Fibroblast of the conjunctiva (primary cell): ENCODE measurements around the gene TK2.
"Not testable (repeated sequence)": the region's sequence is repeated elsewhere in the genome, so short reads cannot be mapped to it uniquely, and the experiment has no call there.

ENCODE experiments used
- DNase-seq: peaks from one replicate; pipeline ENCODE4 v3.0.0-alpha.2; 2010; ENCODE audit warnings: low read depth

The TK2 gene

DNA sequence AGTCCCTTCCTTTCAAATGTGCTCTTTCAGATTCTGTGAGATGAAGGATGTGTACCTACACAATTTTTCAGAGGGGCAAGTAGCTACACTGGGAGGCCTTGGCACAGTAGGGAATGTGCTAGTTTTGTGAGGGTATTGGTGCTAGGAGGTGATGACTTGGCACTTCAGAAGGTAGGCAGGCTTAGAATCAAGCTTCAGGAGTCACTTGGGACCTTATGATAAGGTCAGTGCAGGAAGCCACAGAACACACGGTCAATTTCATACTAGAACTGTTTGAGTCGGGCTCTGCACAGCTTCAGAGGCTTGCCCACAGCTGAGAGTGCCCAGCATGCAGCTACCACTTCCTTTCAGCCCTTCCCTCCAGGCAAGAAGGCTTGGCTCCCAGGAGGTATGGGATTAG, 22.4 kb upstream of the TK2 start:
- DNase-seq = no peak

DNA sequence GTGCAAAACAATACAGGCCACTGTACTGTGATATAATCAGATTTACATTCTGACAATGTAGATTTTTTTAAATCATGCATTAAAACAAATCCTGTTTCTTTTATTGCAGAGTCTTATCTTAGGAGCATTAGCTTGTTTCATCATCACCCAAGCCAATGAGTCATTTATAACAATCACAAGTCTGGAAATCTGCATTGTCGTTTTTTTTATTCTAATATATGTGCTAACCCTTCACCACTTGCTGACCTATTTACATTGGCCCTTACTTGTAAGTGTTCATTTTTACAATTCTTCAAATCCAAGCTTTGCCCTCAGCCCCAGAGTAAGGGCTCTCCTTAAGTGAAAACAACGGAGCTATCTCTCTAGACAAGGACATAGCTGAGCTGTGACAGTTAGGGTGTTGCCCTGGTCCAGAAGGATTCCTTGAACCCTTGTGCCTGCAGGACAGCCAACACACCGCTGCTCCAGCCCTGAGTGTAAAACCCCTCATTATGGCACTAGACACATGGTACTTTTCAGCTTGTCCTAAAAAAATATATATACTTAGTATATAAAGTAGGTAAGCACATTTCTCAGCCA, 20.0 kb upstream of the TK2 start:
- DNase-seq = peak; percentile 49

GRCh38 chr16:66569131-66569530, 19.2 kb upstream of the TK2 start:
- DNase-seq = no peak

- DNase-seq = no peak
These were observed 18.4 kb upstream of the TK2 start for GRCh38 chr16:66568355-66568754.

DNA sequence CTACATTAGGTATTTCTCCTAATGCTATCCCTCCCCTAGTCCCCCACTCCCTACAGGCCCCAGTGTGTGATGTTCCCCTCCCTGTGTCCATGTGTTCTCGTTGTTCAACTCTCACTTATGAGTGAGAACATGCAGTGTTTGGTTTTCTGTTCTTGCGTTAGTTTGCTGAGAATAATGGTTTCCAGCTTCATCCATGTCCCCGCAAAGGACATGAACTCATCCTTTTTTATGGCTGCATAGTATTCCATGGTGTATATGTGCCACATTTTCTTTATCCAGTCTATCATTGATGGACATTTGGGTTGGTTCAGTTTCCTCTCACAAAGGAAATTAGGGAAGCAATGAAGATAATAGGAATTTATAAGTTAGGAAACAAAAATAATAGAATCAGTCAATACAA, 17.3 kb upstream of the TK2 start:
- not testable (repeated sequence) for DNase-seq

- DNase-seq = no peak
These were observed 16.4 kb upstream of the TK2 start, which contains the start of gene CMTM1 for GRCh38 chr16:66566051-66566901. CMTM1 (plus strand) TSS chr16:66566439; CDS start chr16:66566514, 75 bp downstream.

DNA sequence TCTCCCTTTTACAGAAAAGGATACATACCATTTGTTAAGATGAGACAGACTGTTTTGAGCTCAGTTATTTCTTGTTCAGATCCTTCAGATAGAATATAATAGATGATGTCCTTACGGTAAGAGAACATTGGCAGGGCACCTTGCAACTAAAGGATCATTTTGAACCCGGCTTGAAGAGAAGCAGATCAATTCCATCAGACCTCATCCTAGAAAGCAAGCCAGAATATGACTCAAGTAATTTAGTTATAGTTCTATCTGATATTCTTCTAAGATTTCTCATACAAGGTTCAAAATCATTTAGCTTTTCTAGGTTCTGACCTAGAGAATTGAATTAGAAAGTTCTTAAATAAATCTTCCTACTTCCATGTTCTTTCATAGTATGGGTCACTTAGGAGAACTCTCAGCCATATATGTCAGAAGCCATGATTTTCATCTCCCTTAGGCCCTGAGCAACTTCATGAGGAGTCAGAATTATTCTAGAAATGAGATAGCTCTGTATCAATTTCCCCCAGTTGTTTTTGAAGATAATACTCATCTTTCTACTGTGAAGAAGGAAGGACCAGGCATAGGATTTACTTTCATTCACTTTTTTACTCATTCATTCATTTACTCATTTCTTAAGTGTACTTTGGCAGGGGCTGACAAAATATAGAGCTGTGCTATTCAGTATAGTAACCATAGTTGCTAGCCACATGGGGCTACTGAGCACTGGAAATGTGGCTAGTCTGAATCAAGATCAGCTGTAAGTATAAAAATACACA, 13.8 kb upstream of the TK2 start:
- no peak for DNase-seq

- DNase-seq = no peak
These were observed 13.1 kb upstream of the TK2 start for GRCh38 chr16:66562986-66563385.

DNA sequence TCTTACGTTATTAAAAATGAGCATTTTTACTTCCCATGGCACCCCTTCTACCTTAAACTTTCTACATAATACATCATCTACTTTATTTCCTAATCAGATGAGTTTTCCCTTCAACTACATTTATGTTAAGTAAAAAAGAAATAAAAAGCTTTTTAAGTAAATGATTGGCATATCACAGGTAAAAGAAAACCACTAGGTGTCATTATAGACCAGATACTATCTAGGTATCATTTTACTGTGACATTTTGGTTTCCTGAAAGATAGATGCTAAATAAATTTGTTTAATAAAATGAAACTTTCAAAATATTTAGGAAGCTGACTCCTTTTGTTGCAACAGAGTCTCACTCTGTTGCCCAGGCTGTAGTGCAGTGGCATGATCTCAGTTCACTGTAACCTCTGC, 12.5 kb upstream of the TK2 start:
- no peak for DNase-seq

- DNase-seq = no peak
These were observed 11.6 kb upstream of the TK2 start for GRCh38 chr16:66561381-66562080.

DNA sequence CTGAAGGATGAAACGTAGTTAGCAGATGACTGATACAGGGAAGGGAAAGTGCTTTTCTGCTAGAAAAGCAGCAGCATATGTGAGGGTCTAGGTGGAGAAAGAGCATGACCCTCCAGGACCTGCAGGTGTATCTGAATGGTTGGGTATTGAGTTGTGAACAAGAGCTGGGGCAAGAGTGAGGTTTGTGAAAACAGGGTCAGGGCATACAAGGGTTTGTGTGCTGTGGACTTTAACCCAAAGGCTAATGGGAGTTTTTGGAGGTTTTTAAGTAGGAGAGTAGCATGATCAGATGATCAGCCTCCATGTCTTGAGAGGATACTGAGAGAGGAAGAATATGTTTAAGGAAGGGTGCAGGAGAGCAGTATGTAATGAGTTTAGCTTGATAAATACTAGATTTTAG, 10.2 kb upstream of the TK2 start:
- DNase-seq = no peak

- DNase-seq = no peak
These were observed 4.6 kb upstream of the TK2 start for GRCh38 chr16:66554495-66554894.

- no peak for DNase-seq
These were observed 4.1 kb upstream of the TK2 start for GRCh38 chr16:66554021-66554420.

- no peak for DNase-seq
These were observed 3.3 kb upstream of the TK2 start for GRCh38 chr16:66553223-66553622.

DNA sequence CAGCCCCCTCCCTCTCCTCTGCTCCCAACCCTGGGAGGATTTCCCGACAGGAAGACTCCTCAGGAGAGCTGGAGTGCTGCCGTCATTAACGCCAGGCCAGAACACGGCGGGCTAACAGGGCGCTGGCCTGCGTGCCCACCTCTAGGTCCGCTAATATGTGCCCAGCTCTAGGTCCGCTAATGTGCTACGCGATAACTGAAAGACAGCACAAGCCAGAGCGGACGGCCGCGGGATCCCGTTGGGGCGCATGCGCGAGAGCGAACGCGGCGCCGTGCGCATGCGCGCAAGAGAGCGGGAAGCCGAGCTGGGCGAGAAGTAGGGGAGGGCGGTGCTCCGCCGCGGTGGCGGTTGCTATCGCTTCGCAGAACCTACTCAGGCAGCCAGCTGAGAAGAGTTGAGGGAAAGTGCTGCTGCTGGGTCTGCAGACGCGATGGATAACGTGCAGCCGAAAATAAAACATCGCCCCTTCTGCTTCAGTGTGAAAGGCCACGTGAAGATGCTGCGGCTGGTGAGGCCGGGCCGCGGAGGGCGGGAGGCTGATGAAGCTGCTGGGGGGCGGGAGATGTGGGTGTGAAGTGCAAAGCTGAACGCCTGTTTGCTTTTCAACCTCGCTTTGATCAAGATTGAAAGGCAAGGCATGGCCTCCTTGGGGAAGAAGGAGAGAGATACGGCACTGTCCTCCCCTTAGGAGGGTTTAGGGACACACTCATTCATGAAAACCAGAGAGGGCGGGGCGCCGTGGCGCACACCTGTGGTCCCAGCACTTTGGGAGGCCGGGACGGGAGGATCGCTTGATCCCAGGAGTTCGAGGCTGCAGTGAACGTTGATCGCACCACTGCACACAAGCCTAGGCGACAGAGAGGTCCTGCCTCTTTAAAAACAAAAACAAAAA, 2.6 kb upstream of the TK2 start, which contains the start of gene CKLF:
TSS of gene CKLF (plus strand) at position 291 of the 892 bp plus-strand sequence. CDS start at position 431, 140 bp downstream.
- DNase-seq = peak; percentile 76

DNA sequence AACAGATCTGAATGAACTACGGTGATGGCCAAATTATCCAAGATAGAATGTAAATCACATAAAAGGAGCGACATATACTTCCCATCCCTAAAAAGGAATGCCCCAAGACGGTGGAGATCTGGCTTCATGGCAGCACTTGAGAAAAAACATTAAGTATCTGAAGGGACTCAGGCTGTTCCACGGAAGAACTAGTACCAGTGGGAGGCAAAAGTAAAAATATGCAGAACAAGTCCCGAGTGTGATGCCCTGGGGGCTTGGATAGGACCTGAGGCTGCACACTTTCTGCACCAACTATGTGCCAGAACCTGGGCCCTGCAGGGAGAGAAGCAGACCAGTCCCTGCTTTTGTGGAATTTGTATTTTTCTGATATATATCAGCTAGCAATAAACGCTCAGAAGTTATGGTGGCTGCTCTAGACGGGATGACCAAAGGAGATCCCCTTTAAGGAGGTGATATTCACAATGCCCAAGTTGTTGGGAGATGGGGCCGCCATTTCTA, 1.9 kb upstream of the TK2 start:
- no peak for DNase-seq

GRCh38 chr16:66551348-66551759, 1.4 kb upstream of the TK2 start:
- DNase-seq = no peak

GRCh38 chr16:66548868-66549267, 1.1 kb downstream of the TK2 start:
- no peak for DNase-seq

DNA sequence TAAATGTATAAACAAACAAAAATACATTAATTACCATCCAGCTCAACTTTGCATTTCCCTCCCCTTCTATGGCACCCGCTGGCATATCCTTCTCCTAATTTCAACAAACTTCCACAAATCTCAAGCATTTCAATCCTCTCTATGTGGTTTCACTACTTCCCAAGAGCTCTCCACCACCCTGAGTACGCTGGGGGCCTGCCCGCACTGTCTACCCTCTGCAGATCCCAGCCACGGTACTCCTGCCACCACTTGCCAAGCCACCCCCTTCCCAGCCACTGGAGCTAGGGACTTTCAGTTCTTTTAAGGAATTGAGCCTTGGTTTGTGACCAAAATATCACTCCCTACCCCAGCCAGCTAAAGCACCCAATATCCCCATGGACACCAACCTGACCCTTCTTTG, 1.9 kb downstream of the TK2 start:
- no peak for DNase-seq

DNA sequence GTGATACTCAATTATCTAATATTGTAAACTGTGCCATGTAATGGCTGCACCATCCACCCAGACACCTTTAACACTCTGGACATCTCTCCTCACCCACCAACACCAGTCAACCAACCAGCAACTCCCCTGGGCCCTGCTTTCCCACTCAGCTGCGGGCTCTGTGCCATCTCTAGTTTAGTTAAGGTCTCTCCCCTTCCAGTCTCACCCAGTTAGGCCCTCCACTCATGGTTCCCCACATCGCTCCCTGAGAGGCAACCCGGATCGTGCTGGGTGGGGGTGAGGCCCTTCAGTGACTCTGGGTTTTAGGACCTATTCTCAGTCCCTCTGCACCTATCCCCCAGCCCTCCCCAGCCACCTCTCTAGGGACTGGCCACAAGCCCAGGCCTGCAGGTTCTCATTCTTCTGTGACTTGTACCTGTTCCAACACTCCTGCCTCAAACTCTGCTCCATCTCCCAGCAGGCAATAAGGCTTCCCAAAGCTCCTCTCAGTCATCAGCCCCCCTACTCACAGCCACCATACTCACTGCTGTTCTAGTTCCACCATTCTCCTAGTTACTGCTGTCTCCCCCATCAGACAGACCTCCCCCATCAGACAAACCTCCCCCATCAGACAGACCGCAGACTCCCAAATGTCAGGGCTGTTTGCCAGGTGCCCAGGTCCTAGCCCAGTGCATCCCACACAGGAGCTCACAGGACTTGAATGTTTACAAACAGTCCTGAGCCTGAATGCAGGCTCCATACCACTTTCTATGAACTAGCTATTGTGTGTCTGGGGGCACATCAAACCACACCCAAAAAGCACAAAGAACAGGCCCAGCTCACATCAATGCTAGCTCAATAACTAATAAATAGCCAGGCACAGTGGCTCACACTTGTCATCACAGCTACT, 2.6 kb downstream of the TK2 start:
- no peak for DNase-seq
